HG03103 (cell line): Measurements from ENCODE around the gene SUMF1.
"Not testable (repeated sequence)": the region's sequence is repeated elsewhere in the genome, so short reads cannot be mapped to it uniquely, and the experiment has no call there.

Source experiments
- ATAC-seq: cut with Tn5 transposase; IDR thresholded peaks from one replicate; pipeline ENCODE4 v1.9.1; 2021; ENCODE audit warnings: low read depth; ENCODE audit not compliant: unreplicated experiment

SUMF1 gene

DNA sequence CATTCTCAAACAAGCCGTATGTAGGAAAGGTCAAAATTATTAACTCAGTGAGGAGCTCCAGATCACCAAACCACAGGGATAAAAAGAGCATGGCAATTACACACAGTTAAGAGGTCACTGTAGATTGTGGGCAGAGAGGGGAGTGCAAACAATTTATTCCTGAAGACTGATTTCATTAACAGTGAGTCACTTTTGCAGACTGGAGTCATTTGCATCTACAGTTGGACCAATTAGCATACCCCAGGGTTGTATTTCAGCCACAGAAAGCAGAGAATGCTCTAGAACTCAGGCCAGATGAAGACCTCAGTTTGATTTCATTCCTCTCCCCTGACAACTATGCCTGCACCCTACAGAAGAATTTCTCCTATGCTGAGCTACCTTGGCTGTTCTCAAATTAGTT lies 123.8 kb downstream of the SUMF1 start:
- no peak for ATAC-seq

- ATAC-seq = no peak
Observed at GRCh38 chr3:4341336-4341675, 125.8 kb downstream of the SUMF1 start.

GRCh38 chr3:4340411-4341335 lies 126.4 kb downstream of the SUMF1 start:
- ATAC-seq = no peak

- no peak for ATAC-seq
Observed at GRCh38 chr3:4340077-4340410, 127.0 kb downstream of the SUMF1 start.

DNA sequence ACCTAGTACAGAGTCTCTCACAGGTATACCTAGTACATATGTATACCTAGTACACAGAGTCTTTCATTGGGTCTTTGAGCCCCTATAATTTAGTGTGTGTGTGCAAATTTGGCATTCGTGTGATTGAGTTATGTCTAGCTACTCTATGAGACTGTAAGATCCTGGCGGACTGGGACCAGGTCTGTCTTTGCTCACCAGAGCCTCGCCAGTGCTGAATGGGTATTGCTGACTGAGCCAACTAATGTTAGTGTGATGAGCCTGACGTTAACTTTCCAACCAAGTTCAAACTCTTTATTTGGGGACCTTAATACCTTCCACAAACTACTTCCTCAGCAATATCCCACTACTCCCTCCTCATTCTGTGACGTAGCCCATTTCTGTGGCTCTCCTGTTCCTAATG lies 128.3 kb downstream of the SUMF1 start:
- ATAC-seq = no peak

DNA sequence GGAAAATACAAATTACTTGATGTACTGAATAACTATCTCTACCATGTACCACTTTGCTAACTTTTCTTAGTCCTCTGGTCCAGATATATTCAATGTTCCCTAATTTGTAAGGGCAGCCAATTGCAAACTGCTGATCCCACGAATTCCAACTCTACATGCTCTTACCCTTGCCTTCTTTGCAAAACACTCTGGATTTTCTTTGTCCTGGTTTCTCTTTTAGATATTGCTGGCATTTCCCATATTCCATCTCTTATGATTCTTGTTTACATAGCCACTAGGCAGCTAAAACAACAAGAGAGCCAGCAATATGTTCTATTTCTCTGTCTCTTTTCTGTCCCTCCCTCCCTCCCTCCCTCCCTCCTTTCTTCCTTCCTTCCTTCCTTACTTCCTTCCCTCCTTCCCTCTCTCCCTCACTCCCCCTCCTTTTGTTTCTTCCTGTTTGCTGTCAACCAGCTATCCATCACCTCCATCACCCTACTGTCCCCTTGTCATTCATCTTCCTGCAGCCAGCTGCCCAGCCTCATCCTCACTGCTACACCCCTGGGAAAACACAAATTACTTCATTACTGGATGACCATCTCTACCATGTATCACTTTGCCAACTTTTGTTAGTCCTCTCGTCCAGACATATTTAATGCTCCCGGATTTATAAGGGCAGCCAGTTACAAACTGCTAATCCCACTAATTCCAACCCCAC lies 130.1 kb downstream of the SUMF1 start:
- no peak for ATAC-seq

GRCh38 chr3:4335840-4336562 lies 131.1 kb downstream of the SUMF1 start:
- no peak for ATAC-seq

DNA sequence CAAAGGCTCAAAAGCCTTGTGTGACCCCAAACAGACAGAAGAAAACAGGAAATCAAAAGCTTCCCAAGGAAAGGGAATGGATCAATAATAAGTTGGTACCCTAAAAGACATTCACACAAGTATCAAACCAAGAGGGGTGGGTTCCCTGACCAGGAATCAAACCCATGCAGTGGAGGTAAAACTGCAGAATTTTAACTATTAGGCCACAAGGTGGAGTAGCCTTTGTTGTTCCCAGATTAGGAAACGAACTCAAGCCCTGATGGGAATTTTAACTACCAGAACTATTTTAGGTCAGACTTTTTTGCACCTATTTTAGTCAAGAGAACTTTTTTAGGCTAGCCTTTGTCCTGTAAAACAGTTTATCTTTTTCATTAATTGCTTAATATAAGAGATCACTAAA lies 132.5 kb downstream of the SUMF1 start:
- no peak for ATAC-seq

DNA sequence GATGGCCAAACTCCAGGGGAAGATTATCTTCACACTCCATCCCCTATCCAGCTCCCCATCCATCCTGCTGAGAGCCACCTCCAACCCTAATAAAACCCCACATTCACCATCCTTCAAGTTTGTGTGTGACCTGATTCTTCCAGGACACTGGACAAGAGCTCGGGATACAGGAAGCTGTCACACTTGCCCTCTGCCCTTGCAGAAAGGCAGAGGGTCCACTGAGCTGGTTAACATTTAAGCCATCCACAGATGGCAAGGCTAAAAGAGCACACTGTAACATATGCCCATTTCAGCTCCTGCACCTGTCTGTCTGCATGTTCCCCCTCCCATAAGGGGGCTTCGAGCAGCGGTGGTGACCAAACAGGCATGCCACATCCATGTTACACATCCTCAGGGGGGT lies 134.1 kb downstream of the SUMF1 start:
- ATAC-seq = no peak

DNA sequence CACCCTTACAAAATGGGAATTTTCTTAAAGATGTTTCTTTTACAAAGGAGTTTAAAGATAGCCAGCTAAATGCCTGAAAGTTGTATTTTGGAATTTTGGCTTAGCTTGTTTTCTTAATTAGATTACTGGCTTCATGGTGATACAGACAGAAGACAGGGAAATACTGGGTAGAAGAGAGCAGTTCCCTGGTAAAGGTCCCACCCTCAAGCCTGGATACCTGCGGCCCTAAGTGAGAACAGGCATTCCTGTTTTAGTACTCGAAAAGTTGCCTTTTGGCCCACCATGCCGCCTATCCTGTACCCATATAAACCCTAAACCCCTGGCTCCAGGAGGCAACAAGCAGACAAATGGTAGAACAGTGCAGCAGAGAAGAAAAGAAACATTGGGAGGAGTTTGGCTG lies 134.5 kb downstream of the SUMF1 start:
- no peak for ATAC-seq

DNA sequence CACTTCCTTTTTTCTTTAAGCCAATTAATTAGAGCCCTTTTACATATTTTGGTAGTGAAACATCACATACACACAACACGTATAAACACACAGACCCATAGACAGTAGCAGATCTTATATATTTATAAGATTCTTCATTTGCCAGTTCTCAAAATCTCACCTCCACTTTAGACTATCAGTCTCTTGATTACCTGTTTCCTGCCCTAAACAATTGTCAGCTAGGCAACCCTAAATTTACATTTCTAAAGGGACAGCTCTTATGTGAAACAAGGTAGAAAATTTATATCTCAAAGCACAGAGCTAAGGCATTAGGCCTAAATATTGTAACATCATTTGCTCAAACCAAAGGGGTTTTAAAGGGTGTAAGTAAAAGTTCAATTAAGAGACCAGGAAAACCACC lies 135.0 kb downstream of the SUMF1 start:
- no peak for ATAC-seq

DNA sequence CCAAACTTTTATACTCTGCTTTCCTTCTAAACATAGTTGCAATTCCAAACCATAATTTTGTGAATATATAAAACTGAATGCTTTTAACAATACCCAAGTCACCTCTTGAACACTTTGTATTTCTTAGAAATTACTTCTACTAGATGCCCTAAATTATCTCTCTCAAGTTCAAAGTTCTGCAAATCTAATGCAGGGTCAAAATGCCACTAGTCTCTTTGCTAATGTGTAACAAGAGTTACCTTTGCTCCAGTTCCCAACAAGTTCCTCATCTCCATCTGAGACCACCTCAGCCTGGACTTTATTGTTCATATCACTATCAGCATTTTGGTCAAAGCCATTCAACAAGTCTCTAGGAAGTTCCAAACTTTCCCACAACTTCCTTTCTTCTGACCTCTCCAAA lies 137.3 kb downstream of the SUMF1 start:
- not testable (repeated sequence) for ATAC-seq

- ATAC-seq = no peak
Observed at GRCh38 chr3:4326868-4327267, 140.2 kb downstream of the SUMF1 start.

DNA sequence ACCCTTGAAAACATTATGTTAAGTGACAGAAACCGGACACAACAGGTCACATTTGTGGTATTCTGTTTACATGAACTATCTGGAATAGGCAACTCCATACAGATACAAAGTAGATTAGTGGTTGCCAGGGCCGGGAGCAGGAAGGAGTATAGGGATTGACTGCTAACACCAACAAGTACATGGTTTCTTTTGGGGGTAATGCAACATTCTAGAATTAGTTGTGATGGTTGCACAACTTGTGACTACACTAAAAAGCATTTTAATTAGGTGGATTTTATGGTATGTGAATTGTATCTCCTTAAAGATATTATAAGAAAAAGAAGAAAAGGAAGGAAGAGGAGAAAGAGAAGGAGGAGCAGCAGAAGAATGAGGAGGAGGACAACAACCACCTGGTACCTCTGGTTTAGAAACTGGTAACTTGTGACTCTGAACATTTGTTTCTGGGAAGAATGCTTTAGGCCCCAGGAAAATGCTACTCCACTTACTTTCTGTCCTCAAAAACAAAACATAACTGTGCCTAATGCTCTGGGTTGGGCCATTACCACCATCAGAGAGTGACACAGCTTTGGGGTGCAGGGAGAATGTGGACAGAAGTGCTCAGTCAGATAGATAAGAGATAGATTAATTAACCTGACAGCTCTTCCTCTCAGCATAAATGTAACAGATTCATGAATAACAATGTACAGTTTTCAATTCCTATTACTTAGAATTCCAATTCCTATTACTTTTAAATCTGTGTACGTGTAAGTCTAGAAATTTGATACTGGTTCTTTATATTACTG lies 143.6 kb downstream of the SUMF1 start:
- ATAC-seq = no peak

DNA sequence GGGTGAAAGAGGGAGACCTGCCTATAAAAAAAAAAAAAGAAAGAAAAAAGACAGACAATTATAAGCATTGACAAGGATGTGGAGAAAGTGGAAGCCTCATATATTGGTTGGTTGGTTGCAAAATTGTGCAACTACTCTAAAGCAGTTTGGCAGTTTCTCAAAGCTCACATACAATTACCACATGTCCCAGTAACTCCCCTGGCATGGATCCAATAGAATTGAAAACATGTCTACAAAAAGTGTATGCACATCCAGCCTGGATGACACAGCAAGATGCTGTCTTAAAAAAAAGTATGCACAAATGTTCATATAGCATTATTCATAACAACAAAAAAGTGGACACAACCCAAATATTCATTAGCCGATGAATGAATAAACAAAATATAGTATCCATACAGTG lies 144.4 kb downstream of the SUMF1 start:
- ATAC-seq = no peak

DNA sequence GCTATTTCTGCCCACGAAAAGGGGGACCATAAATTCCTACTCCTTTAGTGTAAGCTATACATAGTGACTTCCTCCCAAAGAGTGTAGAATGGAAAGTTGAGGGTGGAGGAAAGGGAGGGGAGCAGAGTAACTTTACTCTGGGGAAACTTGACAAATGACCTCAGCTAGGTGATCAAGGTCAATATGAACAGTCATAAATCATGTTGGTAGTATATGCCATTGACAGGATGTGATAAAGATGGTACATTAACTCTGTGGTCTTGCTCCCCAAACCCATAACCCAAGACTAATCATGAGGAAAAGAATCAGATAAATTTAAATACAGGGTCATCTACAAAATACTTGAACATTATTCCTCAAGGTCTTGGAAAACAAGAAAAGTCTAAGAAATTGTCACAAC lies 145.3 kb downstream of the SUMF1 start:
- no peak for ATAC-seq

GRCh38 chr3:4320096-4320911 lies 146.8 kb downstream of the SUMF1 start:
- no peak for ATAC-seq

DNA sequence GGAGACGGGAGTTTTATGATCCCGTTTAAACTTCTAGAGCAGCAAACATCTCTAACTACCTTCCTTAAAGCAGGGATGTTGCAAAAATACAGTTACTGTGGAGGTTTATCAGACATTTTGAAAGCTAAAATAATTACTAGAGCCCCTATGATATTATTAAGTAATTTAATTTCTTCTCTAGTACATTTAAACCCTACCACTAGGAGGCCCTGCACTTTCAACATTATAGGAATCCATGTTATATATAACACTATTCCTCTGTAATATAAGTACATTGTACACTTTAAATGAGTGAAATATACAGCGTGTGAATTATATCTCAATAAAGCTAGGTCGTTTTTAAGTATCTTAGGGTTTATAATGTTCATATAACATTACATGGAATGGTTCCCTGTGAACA lies 152.4 kb downstream of the SUMF1 start:
- no peak for ATAC-seq

DNA sequence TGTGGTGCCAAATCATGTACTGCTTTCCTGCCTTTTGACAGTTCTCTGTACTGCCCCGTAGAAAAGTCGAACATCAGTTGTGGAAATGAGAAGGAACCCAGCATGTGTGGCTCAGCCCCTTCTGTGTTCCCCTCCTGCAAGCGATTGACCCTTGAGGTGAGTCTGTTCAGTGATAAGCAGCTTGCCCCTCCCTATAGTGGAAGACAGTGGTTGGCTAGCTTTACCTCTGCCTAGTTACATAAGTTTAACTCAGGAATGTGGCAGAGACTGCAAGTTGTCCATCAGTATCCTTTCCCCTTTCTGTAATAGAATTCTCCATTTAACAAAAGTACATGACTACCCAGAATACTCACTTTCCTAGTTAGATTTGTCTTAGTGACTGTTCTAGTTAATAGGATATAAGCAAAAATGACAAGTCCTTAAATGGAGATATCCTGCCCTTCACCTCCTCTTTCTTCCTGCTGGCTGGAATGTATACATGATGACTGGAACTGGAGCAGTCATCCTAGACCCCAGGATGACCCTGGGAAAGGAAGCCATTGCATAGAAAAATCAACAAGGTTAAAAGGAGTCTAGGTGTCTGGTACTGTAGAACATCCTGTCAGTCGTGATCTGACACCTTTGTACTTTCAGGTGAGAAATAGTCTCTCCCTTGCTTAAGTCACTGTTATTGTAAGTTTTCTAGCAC lies 153.3 kb downstream of the SUMF1 start:
- ATAC-seq = no peak
